Measurements from ENCODE around the gene RTN4R. TPM values are rescaled to one million over a fixed set of nuclear protein-coding genes. Genes with fewer than 3 reads are reported as not detected.

RTN4R gene
- total and polyA plus RNA-seq, 12 donors = 0.35 to 18.8 (median 1.1) TPM

GRCh38 chr22:20262582-20263147 is 5.5 kb downstream of the RTN4R start:
- WGBS, 4 donors = 51 to 60% (median 57%) methylated on average over 4 to 7 of the region's 7 CpGs
- Histone ChIP-seq H3K4me3 (no peak overlapping the region), H3K9me3 (replicated peaks in 1 of 3) (no peaks in the 10 kb centered on the region), H3K36me3 (replicated peaks in 1 of 2) (no peaks in the 10 kb centered on the region), H3K27me3 (no peaks in the 10 kb centered on the region), H3K27ac (no peak overlapping the region), H3K4me1 (replicated peaks in 1 of 2) (peaks cover 5% of the 10 kb centered on the region in 2 donors)
- TF ChIP-seq CTCF (IDR thresholded peaks at IDR 0.05) (no peak), POLR2A (IDR thresholded peaks at IDR 0.05) (no peak)
- intact Hi-C loops (cut with DNase I) = no loop called here
- DNase-seq = peak in 2 of 7 donors; percentile 35 to 41

DNA sequence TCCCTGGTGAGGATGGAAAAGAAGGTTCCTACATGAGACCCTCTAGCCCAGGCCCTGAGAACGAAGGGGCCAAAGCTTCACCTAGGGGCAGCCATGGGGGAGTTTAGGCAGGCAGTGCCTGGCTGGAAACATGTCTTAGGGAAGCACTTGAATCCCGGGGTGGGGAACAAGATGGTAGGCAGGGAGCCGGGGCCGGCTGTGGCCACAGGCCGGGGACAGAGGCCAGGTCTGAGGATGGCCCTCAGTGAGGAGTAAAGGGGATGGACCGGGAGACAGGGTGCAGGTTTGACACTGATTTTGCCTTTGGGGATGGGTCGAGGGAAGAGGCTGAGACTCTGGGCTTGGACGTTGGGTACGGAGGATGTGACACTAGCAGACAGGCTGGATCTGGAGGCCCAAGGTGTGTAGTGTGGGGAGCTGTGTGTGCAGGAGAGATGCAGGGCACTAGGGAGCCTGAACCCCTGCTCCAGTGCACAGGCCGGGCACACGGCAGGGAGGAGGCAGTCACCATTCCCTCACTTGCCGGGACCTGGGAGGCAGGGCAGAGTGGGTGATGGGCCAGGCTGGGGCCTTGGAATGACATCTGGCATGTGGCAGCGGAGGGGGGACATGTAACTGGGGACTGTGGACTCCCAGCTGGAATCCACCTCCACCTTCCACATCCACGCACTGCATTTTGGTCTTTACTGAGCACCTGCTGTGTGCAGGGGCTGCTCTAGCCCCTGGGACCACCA is 6.1 kb downstream of the RTN4R start:
- 88 to 94% (median 90%) methylated on average over 12 to 14 of the region's 14 CpGs for WGBS, 4 donors
- intact Hi-C loops (cut with DNase I) = no loop called here
- Histone ChIP-seq H3K9me3 (replicated peaks in 1 of 3) (no peaks in the 10 kb centered on the region), H3K4me1 (replicated peaks in 1 of 2) (no peaks in the 10 kb centered on the region), H3K36me3 (replicated peaks in 1 of 2) (no peaks in the 10 kb centered on the region), H3K27me3 (no peaks in the 10 kb centered on the region), H3K4me3 (no peak overlapping the region), H3K27ac (no peak overlapping the region)
- no peak for DNase-seq
- TF ChIP-seq POLR2A (IDR thresholded peaks at IDR 0.05) = no peak
- TF ChIP-seq CTCF (IDR thresholded peaks at IDR 0.05) = no peak

- no peaks in the 10 kb centered on the region for H3K4me1 ChIP-seq (replicated peaks in 1 of 2)
- H3K36me3 ChIP-seq (replicated peaks in 1 of 2) = no peaks in the 10 kb centered on the region
- no peaks in the 10 kb centered on the region for H3K27me3 ChIP-seq
- intact Hi-C loops (cut with DNase I) = no loop called here
- no peaks in the 10 kb centered on the region for H3K9me3 ChIP-seq (replicated peaks in 1 of 3)
- 73 to 88% (median 81%) methylated on average over 5 to 19 of the region's 19 CpGs for WGBS, 4 donors
- TF ChIP-seq POLR2A (IDR thresholded peaks at IDR 0.05) (no peak), CTCF (IDR thresholded peaks at IDR 0.05) (no peak)
- no peak for DNase-seq
- no peak overlapping the region for H3K27ac ChIP-seq
- no peak overlapping the region for H3K4me3 ChIP-seq
Observed at GRCh38 chr22:20260071-20260765, 7.9 kb downstream of the RTN4R start.

DNA sequence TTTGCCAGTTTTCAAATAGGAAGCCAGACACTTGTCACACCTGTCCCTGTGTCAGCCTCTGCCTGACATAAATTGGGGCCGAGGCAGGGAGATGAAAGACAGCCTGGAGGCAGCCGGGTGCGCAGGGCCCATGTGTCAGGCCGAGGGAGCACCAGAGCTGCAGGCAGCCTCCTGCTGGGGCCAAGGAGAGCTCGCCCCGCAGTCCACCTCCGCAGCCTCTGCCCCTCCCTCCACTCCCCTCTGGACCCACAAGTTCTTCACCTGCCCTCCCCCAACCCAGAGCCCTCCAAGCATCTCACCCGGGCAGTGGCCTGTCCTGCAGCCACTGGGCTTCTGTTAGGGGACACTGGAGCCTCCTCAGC is 8.8 kb downstream of the RTN4R start:
- Histone ChIP-seq H3K36me3 (replicated peaks in 1 of 2) (no peaks in the 10 kb centered on the region), H3K27me3 (no peaks in the 10 kb centered on the region), H3K9me3 (replicated peaks in 1 of 3) (no peaks in the 10 kb centered on the region), H3K27ac (no peak overlapping the region), H3K4me1 (replicated peaks in 1 of 2) (no peaks in the 10 kb centered on the region), H3K4me3 (no peak overlapping the region)
- intact Hi-C loops (cut with DNase I) = no loop called here
- 84 to 99% (median 95%) methylated on average over 4 to 8 of the region's 8 CpGs for WGBS, 4 donors
- no peak for DNase-seq
- no peak for TF ChIP-seq CTCF (IDR thresholded peaks at IDR 0.05)

Measured in adrenal gland (tissue), 12 donors.